Suppressor macrophage treated with lipopolysaccharide for 4 hours (primary cell): ENCODE measurements around the gene SIPA1.
"Not testable (repeated sequence)": the region's sequence is repeated elsewhere in the genome, so short reads cannot be mapped to it uniquely, and the experiment has no call there.

ENCODE experiments used
- DNase-seq: peaks from one replicate; pipeline ENCODE4 v3.0.0-alpha.2; 2020

SIPA1 gene

DNA sequence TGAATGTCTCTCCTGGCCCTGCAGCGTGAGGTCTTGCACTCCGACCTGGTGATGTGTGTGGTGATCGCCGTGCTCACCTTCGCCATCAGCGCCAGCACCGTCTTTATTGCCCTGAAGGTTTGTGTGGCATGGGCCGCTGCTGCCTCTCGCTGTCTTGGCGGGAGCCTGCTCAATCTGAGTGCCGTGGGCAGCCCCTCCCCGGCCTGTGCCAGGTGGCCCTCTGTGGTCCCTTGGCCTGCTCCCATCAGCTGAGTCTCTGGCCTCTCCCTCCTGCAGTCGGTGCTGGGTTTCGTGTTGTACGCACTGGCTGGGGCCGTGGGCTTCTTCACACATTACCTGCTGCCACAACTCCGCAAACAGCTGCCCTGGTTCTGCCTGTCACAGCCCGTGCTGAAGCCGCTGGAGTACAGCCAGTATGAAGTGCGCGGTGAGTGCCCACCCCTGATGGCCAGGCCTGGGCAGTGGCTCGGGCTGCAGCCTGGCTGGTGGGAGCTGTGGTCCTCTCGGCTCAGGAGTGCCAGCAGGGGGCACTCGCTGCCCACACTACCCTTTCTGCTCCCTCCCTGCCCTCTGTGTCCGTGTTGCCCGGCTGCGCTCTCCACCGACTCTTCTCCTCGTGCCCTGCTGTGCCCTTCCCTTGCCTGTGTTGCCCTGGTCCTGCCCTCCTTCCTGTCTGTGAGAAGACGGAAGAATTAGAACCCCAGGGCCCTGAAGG, 12.1 kb upstream of the SIPA1 start:
- peak; percentile 79 for DNase-seq

DNA sequence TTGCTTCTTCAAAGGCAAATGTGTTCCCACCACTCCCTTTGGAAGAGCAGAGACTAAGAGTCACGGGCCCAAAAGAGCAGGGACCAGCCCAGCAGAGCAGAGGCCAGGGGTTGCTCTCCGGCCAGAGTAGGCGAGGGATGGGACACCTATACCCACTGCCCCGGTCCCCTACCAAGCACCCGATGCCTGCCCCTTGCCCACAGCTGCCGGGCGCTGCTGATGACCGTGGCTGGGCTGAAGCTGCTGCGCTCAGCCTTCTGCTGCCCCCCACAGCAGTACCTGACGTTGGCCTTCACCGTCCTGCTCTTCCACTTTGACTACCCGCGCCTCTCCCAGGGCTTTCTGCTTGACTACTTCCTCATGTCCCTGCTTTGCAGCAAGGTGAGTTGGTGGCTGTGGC, 10.7 kb upstream of the SIPA1 start:
- DNase-seq = no peak

GRCh38 chr11:65629579-65629978, 8.3 kb upstream of the SIPA1 start:
- DNase-seq = no peak

GRCh38 chr11:65630215-65630614, 7.7 kb upstream of the SIPA1 start:
- DNase-seq = no peak

GRCh38 chr11:65633390-65634108, 4.4 kb upstream of the SIPA1 start:
- no peak for DNase-seq

DNA sequence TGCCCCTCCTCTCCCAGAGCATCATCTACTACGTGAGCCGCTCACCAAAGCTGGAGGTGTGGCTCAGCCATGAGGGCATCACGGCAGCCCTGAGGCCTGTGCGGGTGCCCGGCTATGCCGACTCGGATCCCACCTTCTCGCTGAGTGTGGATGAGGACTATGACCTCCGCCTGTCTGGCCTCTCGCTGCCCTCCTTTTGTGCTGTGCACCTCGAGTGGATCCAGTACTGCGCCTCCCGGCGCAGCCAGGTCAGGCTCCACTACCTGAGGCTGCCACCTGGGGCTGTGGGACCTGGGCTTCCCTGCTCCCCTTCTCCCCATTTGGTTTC, 3.8 kb upstream of the SIPA1 start:
- DNase-seq = no peak

- DNase-seq = no peak
Observed at GRCh38 chr11:65634440-65634839, 3.5 kb upstream of the SIPA1 start.

GRCh38 chr11:65634905-65635731, 2.8 kb upstream of the SIPA1 start:
- no peak for DNase-seq

DNA sequence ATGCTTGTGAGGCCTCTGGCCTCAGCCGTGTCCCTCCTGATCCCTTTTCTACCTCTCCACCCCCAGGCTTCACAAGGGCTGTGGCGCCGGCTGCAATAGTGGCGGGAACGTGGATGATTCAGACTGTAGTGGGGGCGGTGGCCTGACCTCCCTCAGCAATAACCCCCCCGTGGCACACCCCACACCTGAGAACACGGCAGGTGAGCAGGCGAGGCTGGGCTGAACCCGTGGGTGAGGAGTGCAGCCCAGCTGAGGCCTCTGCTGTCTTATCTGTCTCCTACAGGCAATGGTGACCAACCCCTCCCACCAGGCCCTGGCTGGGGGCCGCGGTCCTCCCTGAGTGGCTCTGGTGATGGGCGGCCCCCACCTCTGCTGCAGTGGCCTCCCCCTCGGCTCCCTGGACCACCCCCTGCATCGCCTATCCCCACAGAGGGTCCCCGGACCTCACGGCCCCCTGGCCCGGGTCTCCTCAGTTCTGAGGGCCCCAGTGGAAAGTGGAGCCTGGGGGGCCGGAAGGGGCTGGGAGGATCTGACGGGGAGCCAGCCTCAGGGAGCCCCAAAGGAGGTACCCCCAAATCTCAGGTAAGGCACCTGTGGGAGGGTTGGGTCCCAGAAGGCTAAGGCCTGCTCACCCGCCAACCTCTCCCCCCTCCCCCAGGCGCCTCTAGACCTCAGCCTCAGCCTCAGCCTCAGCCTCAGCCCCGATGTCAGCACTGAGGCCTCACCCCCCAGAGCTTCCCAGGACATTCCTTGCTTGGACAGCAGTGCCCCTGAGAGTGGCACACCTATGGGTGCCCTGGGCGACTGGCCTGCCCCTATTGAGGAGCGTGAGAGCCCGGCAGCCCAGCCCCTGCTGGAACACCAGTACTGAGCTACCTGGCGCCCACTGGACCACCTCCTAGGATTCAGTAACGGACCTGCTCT, 1.5 kb upstream of the SIPA1 start:
- DNase-seq = no peak

DNA sequence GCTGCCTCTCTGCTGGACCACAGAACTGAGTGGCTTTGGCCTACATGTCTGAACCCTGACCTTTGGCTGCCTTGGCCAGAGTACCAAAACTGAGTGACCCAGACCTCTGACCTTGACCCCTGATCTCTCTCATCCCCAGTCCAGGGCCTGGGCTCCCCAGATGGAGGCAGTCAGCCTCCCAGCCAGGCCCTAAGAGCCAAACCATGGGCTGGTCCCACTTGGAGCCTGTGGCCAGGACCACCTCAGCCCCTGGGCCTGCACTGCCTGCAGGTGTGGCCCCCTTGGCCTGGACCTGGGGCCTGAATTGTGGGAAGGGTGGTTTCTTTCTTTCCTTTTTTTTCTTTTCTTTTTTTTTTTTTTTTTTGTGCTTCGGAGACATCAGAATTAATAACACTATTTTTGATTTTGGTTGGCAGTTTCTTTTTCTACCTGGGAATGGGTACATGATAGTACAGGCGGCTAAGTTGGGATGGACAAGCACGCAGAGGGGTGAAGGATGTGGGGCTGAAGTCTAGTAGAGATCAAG, 806 bp upstream of the SIPA1 start:
- DNase-seq = no peak

GRCh38 chr11:65639228-65639597, 1.3 kb downstream of the SIPA1 start:
- not testable (repeated sequence) for DNase-seq

DNA sequence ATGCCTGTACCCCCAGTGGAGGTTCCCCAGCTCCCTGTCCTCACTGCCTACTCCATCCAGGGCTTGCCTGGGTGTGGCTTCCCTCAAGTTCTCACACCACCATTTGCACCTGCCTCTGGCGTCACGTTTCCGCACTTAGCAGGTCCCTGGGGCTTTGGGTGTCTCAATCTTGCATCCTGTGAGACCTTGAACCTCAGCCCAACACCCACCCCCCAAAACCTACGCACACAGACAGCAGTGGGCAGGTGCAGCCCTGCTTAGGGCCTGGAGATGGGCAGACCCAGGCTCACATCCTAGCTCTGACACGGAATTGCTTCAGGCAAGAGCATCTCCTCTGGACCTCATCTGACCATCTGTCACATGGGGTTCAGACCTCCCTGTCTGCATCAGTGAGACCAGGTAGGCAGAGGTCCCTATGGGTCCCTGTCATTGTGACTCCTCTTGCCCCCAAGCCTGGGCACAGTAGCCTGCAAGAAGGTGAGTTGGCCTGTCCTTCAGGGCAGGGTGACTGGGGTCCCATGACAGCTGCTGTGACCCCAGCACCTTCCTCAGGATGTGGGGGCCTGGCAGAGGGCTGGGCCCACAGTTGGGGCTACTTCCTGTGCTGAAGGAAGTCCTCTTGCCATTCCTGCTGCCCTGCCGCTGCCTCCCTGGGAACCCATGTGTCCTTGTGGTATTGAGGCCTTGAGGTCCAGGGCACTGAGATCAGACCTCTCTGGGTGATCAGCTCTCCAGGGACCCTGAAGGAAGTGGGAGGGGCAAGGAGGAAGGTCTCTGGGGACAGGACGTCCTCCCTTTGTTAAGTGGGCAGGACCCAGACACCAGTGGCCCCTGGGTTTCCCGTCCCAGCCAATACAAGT, 2.0 kb downstream of the SIPA1 start:
- DNase-seq = peak; percentile 13

DNA sequence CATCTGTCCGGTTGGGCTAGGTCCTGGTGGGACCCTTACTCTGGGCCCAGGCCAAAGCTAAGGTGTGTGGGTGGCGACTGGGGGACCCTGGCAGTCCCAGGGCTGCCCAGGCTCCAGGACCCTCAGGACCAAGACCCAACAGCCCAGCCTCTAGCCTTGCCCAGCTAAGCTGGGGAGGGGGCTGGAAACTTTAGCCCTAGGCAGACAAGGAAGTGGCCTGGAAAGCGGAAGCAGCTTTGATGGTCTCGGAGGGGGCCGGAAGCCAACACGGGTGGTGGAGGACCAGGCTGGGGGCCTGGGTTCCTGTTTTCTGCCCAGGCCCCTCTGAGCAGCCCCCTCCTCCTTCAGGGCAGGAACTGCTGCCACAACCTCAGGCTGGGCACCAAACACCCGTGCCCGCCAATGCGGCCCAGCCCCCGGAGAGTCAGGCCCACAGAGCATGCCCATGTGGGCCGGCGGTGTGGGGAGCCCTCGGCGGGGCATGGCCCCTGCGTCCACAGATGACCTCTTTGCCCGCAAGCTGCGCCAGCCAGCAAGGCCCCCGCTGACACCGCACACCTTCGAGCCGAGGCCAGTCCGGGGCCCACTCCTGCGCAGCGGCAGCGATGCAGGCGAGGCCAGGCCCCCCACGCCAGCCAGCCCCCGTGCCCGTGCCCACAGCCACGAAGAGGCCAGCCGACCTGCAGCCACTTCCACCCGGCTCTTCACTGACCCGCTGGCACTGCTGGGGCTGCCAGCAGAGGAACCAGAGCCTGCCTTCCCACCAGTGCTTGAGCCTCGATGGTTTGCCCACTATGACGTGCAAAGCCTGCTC, 2.8 kb downstream of the SIPA1 start:
- peak; percentile 53 for DNase-seq

GRCh38 chr11:65641297-65642013, 3.6 kb downstream of the SIPA1 start:
- no peak for DNase-seq

- DNase-seq = no peak
Observed at GRCh38 chr11:65642014-65642671, 4.2 kb downstream of the SIPA1 start.

GRCh38 chr11:65643971-65644370, 6.1 kb downstream of the SIPA1 start:
- DNase-seq = no peak

- no peak for DNase-seq
Observed at GRCh38 chr11:65644837-65645236, 6.9 kb downstream of the SIPA1 start.

DNA sequence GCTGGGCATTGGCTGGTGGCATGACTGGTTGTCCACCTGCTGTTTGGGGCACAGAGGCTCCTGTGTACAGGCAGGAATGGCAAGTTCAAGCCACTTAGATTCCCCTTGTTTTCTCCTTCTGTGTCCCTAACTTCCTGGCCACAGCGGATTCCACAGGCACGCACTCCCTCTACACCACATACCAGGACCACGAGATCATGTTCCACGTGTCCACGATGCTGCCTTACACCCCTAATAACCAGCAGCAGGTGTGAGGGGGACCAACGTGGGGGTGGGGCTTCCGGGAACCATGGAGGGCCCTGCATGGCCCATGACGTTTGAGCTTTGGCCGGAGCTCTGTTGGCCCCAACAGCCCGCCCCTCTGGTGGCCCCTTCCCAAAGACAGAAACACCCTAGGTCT, 7.8 kb downstream of the SIPA1 start:
- no peak for DNase-seq

DNA sequence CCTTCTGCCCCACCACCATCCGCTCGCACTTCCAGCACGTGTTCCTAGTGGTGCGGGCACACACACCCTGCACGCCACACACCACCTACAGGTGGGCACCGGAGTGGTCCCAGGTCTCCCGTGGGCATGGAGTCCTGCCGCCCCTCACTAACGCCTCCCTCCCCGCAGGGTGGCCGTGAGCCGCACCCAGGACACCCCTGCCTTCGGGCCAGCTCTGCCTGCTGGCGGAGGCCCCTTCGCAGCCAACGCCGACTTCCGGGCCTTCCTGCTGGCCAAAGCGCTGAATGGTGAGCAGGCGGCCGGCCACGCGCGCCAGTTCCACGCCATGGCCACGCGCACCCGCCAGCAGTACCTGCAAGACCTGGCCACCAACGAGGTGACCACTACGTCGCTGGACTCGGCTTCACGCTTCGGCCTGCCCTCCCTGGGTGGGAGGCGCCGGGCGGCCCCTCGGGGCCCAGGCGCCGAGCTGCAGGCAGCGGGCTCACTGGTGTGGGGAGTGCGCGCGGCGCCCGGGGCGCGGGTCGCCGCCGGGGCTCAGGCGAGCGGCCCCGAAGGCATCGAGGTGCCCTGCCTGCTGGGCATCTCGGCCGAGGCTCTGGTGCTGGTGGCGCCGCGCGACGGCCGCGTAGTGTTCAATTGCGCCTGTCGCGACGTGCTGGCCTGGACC, 8.5 kb downstream of the SIPA1 start:
- DNase-seq = no peak
